Vagina (tissue), 2 donors: ENCODE data around the gene TLCD5. TPM values are rescaled to one million over a fixed set of nuclear protein-coding genes. Genes with fewer than 3 reads are reported as not detected.
A peak's percentile ranks its signal among the peaks of the same experiment; 100 is the strongest.

ENCODE experiments used
- DNase-seq, 2 donors: peaks; one replicate each; pipeline ENCODE4 v3.0.0-alpha.2; 2017; ENCODE audit errors: extremely low spot score in 2 of 2
- H3K27ac ChIP-seq: fragments of 200-600 bp; sonication (generic); one replicate; pipeline ENCODE4 v1.5.1; 2019
- H3K27me3 ChIP-seq: fragments of 200-600 bp; sonication (generic); one replicate; pipeline ENCODE4 v1.5.1; 2019
- H3K36me3 ChIP-seq, 2 donors: fragments of 200-600 bp; sonication (generic); one replicate each; pipeline ENCODE4 v1.5.1; 2017 to 2019
- H3K4me1 ChIP-seq: fragments of 200-600 bp; sonication (generic); one replicate; pipeline ENCODE4 v1.5.1; 2019
- H3K4me3 ChIP-seq, 2 donors: fragments of 200-600 bp; sonication (generic); 1 replicate in 1 of 2; 2 replicates in 1 of 2; pipeline ENCODE4 v1.5.1; 2016 to 2019
- H3K9me3 ChIP-seq: fragments of 200-600 bp; sonication (generic); one replicate; pipeline ENCODE4 v1.5.1; 2019
- POLR2A ChIP-seq, 2 donors: fragments of 450-650 bp; IDR thresholded peaks; one replicate each; pipeline ENCODE4 v1.6.1; 2017; ENCODE audit warnings: antibody characterized with exemption in 2 of 2, mild to moderate bottlenecking in 2 of 2, moderate library complexity in 2 of 2
- POLR2AphosphoS5 ChIP-seq, 2 donors: sonication (generic); formaldehyde crosslinking; IDR thresholded peaks; one replicate each; pipeline ENCODE4 v1.9.0; 2017; ENCODE audit warnings: antibody characterized with exemption in 2 of 2, mild to moderate bottlenecking in 2 of 2, low read depth in 1 of 2; ENCODE audit not compliant: insufficient read depth in 1 of 2
- intact Hi-C: fragments of 100-400 bp; cut with DNase I; formaldehyde crosslinking; loops from one replicate; pipeline ENCODE4 v1.15.1; 2023
- total RNA-seq: library from RNA; depleted of rRNA; stranded (reverse); fragments of >200 nt; gene quantifications from one replicate; pipeline ENCODE4 v1.2.3, GENCODE V29; 2016
- TF ChIP-seq, protein P1 (sequence below), 3 experiments: fragments of 450-650 bp in 2 of 3; fragments of 200-600 bp in 1 of 3; sonication (generic) in 1 of 3; IDR thresholded peaks; one replicate each; pipeline ENCODE4 v1.5.1; 2017 to 2019; ENCODE audit warnings: antibody characterized with exemption in 3 of 3, mild to moderate bottlenecking in 2 of 3, moderate library complexity in 2 of 3

The TLCD5 gene
- total RNA-seq, 1 donor from 2014 or later, result 3.7 TPM

GRCh38 chr11:120331301-120331996 lies 6.3 kb downstream of the TLCD5 start:
- H3K9me3 ChIP-seq, result no peaks in the 10 kb centered on the region
- H3K27me3 ChIP-seq, result no peaks in the 10 kb centered on the region
- intact Hi-C loops, result no loop called here
- TF ChIP-seq, protein P1, sequence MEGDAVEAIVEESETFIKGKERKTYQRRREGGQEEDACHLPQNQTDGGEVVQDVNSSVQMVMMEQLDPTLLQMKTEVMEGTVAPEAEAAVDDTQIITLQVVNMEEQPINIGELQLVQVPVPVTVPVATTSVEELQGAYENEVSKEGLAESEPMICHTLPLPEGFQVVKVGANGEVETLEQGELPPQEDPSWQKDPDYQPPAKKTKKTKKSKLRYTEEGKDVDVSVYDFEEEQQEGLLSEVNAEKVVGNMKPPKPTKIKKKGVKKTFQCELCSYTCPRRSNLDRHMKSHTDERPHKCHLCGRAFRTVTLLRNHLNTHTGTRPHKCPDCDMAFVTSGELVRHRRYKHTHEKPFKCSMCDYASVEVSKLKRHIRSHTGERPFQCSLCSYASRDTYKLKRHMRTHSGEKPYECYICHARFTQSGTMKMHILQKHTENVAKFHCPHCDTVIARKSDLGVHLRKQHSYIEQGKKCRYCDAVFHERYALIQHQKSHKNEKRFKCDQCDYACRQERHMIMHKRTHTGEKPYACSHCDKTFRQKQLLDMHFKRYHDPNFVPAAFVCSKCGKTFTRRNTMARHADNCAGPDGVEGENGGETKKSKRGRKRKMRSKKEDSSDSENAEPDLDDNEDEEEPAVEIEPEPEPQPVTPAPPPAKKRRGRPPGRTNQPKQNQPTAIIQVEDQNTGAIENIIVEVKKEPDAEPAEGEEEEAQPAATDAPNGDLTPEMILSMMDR (IDR thresholded peaks at IDR 0.05), result no peak
- TF ChIP-seq POLR2AphosphoS5 (IDR thresholded peaks at IDR 0.05; ENCODE audit: insufficient read depth in 1 of 2, low read depth in 1 of 2), result peak in 1 of 2 donors; percentile 74
- DNase-seq, result no peak
- no peak overlapping the region for H3K4me3 ChIP-seq
- H3K4me1 ChIP-seq, result peaks cover 48% of the 10 kb centered on the region
- H3K36me3 ChIP-seq, result peaks cover 0 to 7% of the 10 kb centered on the region in 2 donors
- H3K27ac ChIP-seq, result peak overlapping the region; percentile 13

- no peak for TF ChIP-seq POLR2AphosphoS5 (IDR thresholded peaks at IDR 0.05; ENCODE audit: insufficient read depth in 1 of 2, low read depth in 1 of 2)
- TF ChIP-seq, protein P1 (IDR thresholded peaks at IDR 0.05), result no peak
- no peak for TF ChIP-seq POLR2A (IDR thresholded peaks at IDR 0.05)
- intact Hi-C loops, result no loop called here
- no peak overlapping the region for H3K4me3 ChIP-seq
- H3K9me3 ChIP-seq, result no peaks in the 10 kb centered on the region
- H3K27me3 ChIP-seq, result no peaks in the 10 kb centered on the region
- H3K27ac ChIP-seq, result peak overlapping the region; percentile 30
- DNase-seq, result no peak
- H3K36me3 ChIP-seq, result peaks cover 0 to 7% of the 10 kb centered on the region in 2 donors
- peaks cover 37% of the 10 kb centered on the region for H3K4me1 ChIP-seq
Observed at GRCh38 chr11:120332822-120333716, 8.0 kb downstream of the TLCD5 start.

DNA sequence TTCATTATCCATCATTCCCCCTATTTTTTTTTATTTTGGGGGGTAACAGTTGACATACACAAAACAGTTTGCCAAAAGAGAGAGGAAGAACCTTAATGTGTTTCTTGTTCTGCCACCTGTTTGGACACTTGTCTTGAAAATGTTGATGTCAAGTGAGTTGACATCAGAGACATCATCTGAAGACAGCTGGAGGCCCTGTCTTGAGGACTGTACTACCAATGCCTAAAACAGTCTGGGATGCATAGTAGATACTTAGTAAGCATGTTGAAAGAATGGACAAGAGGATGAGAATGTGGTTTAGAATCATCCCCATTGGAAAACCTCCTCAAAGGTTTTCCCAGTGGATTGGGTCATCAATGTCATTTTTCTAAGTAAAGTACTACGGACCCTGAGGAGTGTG lies 8.7 kb downstream of the TLCD5 start:
- Histone ChIP-seq H3K27ac (peak overlapping the region; percentile 30), H3K9me3 (no peaks in the 10 kb centered on the region), H3K27me3 (no peaks in the 10 kb centered on the region), H3K4me1 (peaks cover 40% of the 10 kb centered on the region), H3K36me3 (peaks cover 0 to 7% of the 10 kb centered on the region in 2 donors), H3K4me3 (no peak overlapping the region)
- intact Hi-C loops, result no loop called here
- no peak for DNase-seq
- no peak for TF ChIP-seq POLR2A (IDR thresholded peaks at IDR 0.05)
- TF ChIP-seq, protein P1 (IDR thresholded peaks at IDR 0.05), result no peak
- no peak for TF ChIP-seq POLR2AphosphoS5 (IDR thresholded peaks at IDR 0.05; ENCODE audit: insufficient read depth in 1 of 2, low read depth in 1 of 2)

DNA sequence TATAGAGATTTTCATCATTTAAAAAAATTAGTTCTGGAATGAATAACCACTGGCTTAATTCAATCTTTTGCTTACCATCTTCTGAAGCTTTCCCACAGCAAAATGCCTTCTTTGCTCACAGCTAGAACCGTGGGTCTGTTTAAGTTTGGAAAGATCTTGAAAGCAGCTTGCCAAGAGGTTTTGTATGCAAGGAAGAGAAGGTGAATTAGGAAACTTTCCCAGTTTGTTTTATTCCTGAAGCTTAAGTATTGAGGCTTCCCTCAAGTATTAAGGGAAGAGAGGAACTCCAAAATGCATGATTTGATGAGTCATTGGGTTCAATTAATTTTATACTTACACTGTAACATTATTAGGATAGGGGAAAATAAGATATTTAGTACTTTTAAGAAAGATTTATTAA lies 9.2 kb downstream of the TLCD5 start:
- DNase-seq, result no peak
- Histone ChIP-seq H3K4me3 (no peak overlapping the region), H3K27ac (peak overlapping the region; percentile 30), H3K4me1 (peaks cover 45% of the 10 kb centered on the region), H3K27me3 (no peaks in the 10 kb centered on the region), H3K36me3 (peaks cover 0 to 7% of the 10 kb centered on the region in 2 donors), H3K9me3 (no peaks in the 10 kb centered on the region)
- intact Hi-C loops, result no loop called here
- no peak for TF ChIP-seq POLR2A (IDR thresholded peaks at IDR 0.05)

DNA sequence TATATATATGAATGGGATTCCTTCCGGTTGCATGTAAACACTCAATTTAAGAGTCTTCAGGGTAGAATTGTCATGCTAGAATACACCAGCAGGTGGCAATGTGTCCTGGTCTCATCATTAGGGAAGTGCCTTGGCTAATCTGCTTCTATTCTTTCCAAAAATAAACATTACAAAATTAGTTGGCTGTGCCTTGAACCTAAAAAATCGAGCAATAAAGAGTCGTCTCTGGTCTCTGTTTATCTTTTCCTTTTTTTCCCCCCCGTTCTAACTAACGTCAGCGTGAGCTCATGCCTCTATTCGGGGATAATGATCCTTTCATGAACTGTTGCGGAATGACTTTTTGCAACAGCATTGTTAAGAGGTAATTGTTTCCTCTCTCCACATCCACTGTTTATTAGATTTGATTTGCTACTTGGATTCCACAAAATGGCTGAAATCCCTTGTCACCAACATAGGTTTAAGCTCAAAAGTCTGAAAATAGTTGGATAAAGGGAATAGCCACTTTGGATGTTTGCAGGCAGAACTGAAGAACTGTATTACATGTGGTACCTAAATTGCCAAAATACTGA lies 9.9 kb downstream of the TLCD5 start:
- Histone ChIP-seq H3K36me3 (peaks cover 0 to 5% of the 10 kb centered on the region in 2 donors), H3K9me3 (no peaks in the 10 kb centered on the region), H3K27ac (peak overlapping the region; percentile 98), H3K27me3 (no peaks in the 10 kb centered on the region), H3K4me3 (peak overlapping the region; percentile 80 to 94), H3K4me1 (peaks cover 51% of the 10 kb centered on the region)
- intact Hi-C loops, result loop anchor here (5.0 kb wide), 1 partner anchor 62 kb away; no protein-coding TSS in a partner anchor
- peak in 1 of 2 donors; percentile 91 for TF ChIP-seq POLR2AphosphoS5 (IDR thresholded peaks at IDR 0.05; ENCODE audit: insufficient read depth in 1 of 2, low read depth in 1 of 2)
- TF ChIP-seq POLR2A (IDR thresholded peaks at IDR 0.05), result peak in 1 of 2 donors; percentile 20
- TF ChIP-seq, protein P1 (IDR thresholded peaks at IDR 0.05), result peak; percentile 56 to 64 (median 60)
- DNase-seq, result no peak
